ENCODE data around the gene ZBTB39.
"Not testable (repeated sequence)": the region's sequence is repeated elsewhere in the genome, so short reads cannot be mapped to it uniquely, and the experiment has no call there.

ZBTB39 gene

DNA sequence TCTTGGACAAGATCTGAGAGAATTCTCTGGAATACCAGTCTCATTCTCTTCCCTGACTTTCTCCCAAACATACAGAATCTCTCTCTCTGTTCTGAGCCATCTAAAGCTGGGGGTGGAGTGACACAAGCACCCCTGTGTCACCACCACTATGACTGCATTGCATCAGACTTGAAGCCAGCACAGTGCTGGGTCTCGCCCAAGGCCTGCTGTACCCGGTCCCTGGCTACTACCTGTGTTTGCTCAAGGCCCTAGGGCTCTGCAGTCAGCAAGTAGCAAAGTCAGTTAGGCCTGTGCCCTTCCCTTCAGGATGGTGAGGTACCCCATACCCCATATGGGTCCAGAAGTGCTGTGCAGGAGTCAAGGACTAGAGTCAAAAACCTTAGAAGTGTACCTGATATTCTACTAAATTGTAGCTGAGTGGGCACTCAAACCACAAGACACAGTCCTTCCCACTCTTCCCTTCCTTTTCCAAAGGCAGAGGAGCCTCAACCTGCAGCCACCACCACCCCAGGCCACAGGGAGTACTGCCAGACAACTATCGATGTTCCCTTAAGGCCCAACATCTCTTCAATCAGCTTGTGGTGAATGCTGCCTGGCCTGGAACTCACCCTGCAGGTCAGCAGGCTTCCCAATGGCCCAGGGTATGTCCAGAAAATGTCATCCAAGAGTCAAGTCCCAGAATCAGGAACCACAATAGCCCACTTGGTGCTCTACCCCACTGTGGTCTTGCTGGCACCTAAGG is 27.8 kb downstream of the ZBTB39 start:
- Histone ChIP-seq H3K27me3 (ENCODE audit: control insufficient read depth in 1 of 2, insufficient read depth in 2 of 2, low read length in 2 of 2) (no peaks in the 10 kb centered on the region), H3K36me3 (ENCODE audit: control insufficient read depth in 2 of 2, insufficient read depth in 2 of 2, low read length in 2 of 2) (no peaks in the 10 kb centered on the region), H3K9me3 (ENCODE audit: control insufficient read depth in 2 of 2, low read length in 2 of 2) (no peaks in the 10 kb centered on the region), H3K4me3 (ENCODE audit: low read length in 2 of 2) (no peak overlapping the region), H3K9ac (ENCODE audit: low read length in 2 of 2) (no peak overlapping the region), H3K4me1 (ENCODE audit: control insufficient read depth, insufficient read depth, low read length) (no peaks in the 10 kb centered on the region), H3K27ac (ENCODE audit: low read length) (no peak overlapping the region)

GRCh38 chr12:56977361-56977760 is 29.0 kb downstream of the ZBTB39 start:
- not testable (repeated sequence) for H3K36me3 ChIP-seq (ENCODE audit: control insufficient read depth in 2 of 2, insufficient read depth in 2 of 2, low read length in 2 of 2); H3K4me1 ChIP-seq (ENCODE audit: control insufficient read depth, insufficient read depth, low read length); H3K9ac ChIP-seq (ENCODE audit: low read length in 2 of 2); H3K4me3 ChIP-seq (ENCODE audit: low read length in 2 of 2); H3K9me3 ChIP-seq (ENCODE audit: control insufficient read depth in 2 of 2, low read length in 2 of 2); H3K27ac ChIP-seq (ENCODE audit: low read length); H3K27me3 ChIP-seq (ENCODE audit: control insufficient read depth in 1 of 2, insufficient read depth in 2 of 2, low read length in 2 of 2)

GRCh38 chr12:56974224-56974623 is 32.1 kb downstream of the ZBTB39 start:
- not testable (repeated sequence) for H3K9me3 ChIP-seq (ENCODE audit: control insufficient read depth in 2 of 2, low read length in 2 of 2); H3K36me3 ChIP-seq (ENCODE audit: control insufficient read depth in 2 of 2, insufficient read depth in 2 of 2, low read length in 2 of 2)

GRCh38 chr12:56968910-56969309 is 37.4 kb downstream of the ZBTB39 start:
- not testable (repeated sequence) for H3K27me3 ChIP-seq (ENCODE audit: control insufficient read depth in 1 of 2, insufficient read depth in 2 of 2, low read length in 2 of 2); H3K4me3 ChIP-seq (ENCODE audit: low read length in 2 of 2); H3K4me1 ChIP-seq (ENCODE audit: control insufficient read depth, insufficient read depth, low read length); H3K9me3 ChIP-seq (ENCODE audit: control insufficient read depth in 2 of 2, low read length in 2 of 2); H3K36me3 ChIP-seq (ENCODE audit: control insufficient read depth in 2 of 2, insufficient read depth in 2 of 2, low read length in 2 of 2); H3K27ac ChIP-seq (ENCODE audit: low read length); H3K9ac ChIP-seq (ENCODE audit: low read length in 2 of 2)

More at GRCh38 chr12:56974224-56974623, 32.1 kb downstream of the ZBTB39 start:
- not testable (repeated sequence) for H3K9ac ChIP-seq (ENCODE audit: low read length in 2 of 2); H3K27me3 ChIP-seq (ENCODE audit: control insufficient read depth in 1 of 2, insufficient read depth in 2 of 2, low read length in 2 of 2); H3K4me1 ChIP-seq (ENCODE audit: control insufficient read depth, insufficient read depth, low read length); H3K4me3 ChIP-seq (ENCODE audit: low read length in 2 of 2); H3K27ac ChIP-seq (ENCODE audit: low read length)

DNA sequence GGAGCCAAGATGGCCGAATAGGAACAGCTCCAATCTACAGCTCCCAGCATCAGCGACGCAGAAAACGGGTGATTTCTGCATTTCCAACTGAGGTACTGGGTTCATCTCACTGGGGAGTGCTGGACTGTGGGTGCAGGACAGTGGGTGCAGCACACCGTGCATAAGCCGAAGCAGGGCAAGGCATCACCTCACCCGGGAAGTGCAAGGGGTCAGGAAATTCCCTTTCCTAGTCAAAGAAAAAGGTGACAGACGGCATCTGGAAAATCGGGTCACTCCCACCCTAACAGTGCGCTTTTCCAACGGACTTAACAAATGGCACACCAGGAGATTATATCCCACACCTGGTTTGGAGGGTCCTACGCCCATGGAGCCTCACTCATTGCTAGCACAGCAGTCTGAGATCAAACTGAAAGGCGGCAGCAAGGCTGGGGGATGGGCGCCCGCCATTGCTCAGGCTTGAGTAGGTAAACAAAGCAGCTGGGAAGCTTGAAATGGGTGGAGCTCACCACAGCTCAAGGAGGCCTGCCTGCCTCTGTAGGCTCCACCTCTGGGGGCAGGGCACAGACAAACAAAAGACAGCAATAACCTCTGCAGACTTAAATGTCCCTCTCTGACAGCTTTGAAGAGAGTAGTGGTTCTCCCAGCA is 40.2 kb downstream of the ZBTB39 start:
- not testable (repeated sequence) for H3K27me3 ChIP-seq (ENCODE audit: control insufficient read depth in 1 of 2, insufficient read depth in 2 of 2, low read length in 2 of 2); H3K4me1 ChIP-seq (ENCODE audit: control insufficient read depth, insufficient read depth, low read length); H3K27ac ChIP-seq (ENCODE audit: low read length); H3K9me3 ChIP-seq (ENCODE audit: control insufficient read depth in 2 of 2, low read length in 2 of 2); H3K36me3 ChIP-seq (ENCODE audit: control insufficient read depth in 2 of 2, insufficient read depth in 2 of 2, low read length in 2 of 2); H3K4me3 ChIP-seq (ENCODE audit: low read length in 2 of 2); H3K9ac ChIP-seq (ENCODE audit: low read length in 2 of 2)

DNA sequence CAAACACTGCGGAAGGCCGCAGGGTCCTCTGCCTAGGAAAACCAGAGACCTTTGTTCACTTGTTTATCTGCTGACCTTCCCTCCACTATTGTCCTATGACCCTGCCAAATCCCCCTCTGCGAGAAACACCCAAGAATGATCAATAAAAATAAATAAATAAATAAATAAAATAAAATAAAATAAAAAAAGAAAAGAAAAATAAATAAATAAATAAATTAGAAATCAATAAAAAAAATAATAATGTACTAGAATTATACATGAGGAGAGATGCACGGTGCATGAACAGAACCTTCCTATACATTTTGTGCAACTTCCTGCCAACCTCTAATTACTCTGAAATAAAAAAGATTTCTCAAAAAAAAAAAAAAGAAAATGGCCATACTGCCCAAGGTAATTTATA is 41.2 kb downstream of the ZBTB39 start:
- not testable (repeated sequence) for H3K9ac ChIP-seq (ENCODE audit: low read length in 2 of 2); H3K27me3 ChIP-seq (ENCODE audit: control insufficient read depth in 1 of 2, insufficient read depth in 2 of 2, low read length in 2 of 2); H3K9me3 ChIP-seq (ENCODE audit: control insufficient read depth in 2 of 2, low read length in 2 of 2); H3K27ac ChIP-seq (ENCODE audit: low read length); H3K4me1 ChIP-seq (ENCODE audit: control insufficient read depth, insufficient read depth, low read length); H3K4me3 ChIP-seq (ENCODE audit: low read length in 2 of 2); H3K36me3 ChIP-seq (ENCODE audit: control insufficient read depth in 2 of 2, insufficient read depth in 2 of 2, low read length in 2 of 2)

DNA sequence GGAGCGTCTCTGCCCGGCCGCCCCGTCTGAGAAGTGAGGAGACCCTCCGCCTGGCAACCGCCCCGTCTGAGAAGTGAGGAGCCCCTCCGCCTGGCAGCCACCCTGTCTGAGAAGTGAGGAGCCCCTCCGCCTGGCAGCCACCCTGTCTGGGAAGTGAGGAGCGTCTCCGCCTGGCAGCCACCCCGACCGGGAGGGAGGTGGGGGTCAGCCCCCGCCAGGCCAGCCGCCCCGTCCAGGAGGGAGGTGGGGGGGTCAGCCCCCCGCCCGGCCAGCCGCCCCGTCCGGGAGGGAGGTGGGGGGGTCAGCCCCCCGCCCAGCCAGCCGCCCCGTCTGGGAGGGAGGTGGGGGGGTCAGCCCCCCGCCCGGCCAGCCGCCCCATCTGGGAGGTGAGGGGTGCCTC is 42.8 kb downstream of the ZBTB39 start:
- H3K27me3 ChIP-seq (ENCODE audit: control insufficient read depth in 1 of 2, insufficient read depth in 2 of 2, low read length in 2 of 2); H3K4me3 ChIP-seq (ENCODE audit: low read length in 2 of 2); H3K36me3 ChIP-seq (ENCODE audit: control insufficient read depth in 2 of 2, insufficient read depth in 2 of 2, low read length in 2 of 2); H3K27ac ChIP-seq (ENCODE audit: low read length); H3K9ac ChIP-seq (ENCODE audit: low read length in 2 of 2); H3K9me3 ChIP-seq (ENCODE audit: control insufficient read depth in 2 of 2, low read length in 2 of 2); H3K4me1 ChIP-seq (ENCODE audit: control insufficient read depth, insufficient read depth, low read length): not testable (repeated sequence)

GRCh38 chr12:56962247-56962646 is 44.1 kb downstream of the ZBTB39 start:
- not testable (repeated sequence) for H3K4me1 ChIP-seq (ENCODE audit: control insufficient read depth, insufficient read depth, low read length); H3K27ac ChIP-seq (ENCODE audit: low read length); H3K4me3 ChIP-seq (ENCODE audit: low read length in 2 of 2); H3K27me3 ChIP-seq (ENCODE audit: control insufficient read depth in 1 of 2, insufficient read depth in 2 of 2, low read length in 2 of 2); H3K36me3 ChIP-seq (ENCODE audit: control insufficient read depth in 2 of 2, insufficient read depth in 2 of 2, low read length in 2 of 2); H3K9me3 ChIP-seq (ENCODE audit: control insufficient read depth in 2 of 2, low read length in 2 of 2); H3K9ac ChIP-seq (ENCODE audit: low read length in 2 of 2)

- Histone ChIP-seq H3K4me3 (ENCODE audit: low read length in 2 of 2) (no peak overlapping the region), H3K4me1 (ENCODE audit: control insufficient read depth, insufficient read depth, low read length) (no peaks in the 10 kb centered on the region), H3K27me3 (ENCODE audit: control insufficient read depth in 1 of 2, insufficient read depth in 2 of 2, low read length in 2 of 2) (no peaks in the 10 kb centered on the region), H3K27ac (ENCODE audit: low read length) (no peak overlapping the region), H3K9me3 (ENCODE audit: control insufficient read depth in 2 of 2, low read length in 2 of 2) (peaks cover 0 to 6% of the 10 kb centered on the region in 2 donors), H3K9ac (ENCODE audit: low read length in 2 of 2) (no peak overlapping the region), H3K36me3 (ENCODE audit: control insufficient read depth in 2 of 2, insufficient read depth in 2 of 2, low read length in 2 of 2) (no peaks in the 10 kb centered on the region)
Measured at GRCh38 chr12:56958422-56958821, 47.9 kb downstream of the ZBTB39 start.

DNA sequence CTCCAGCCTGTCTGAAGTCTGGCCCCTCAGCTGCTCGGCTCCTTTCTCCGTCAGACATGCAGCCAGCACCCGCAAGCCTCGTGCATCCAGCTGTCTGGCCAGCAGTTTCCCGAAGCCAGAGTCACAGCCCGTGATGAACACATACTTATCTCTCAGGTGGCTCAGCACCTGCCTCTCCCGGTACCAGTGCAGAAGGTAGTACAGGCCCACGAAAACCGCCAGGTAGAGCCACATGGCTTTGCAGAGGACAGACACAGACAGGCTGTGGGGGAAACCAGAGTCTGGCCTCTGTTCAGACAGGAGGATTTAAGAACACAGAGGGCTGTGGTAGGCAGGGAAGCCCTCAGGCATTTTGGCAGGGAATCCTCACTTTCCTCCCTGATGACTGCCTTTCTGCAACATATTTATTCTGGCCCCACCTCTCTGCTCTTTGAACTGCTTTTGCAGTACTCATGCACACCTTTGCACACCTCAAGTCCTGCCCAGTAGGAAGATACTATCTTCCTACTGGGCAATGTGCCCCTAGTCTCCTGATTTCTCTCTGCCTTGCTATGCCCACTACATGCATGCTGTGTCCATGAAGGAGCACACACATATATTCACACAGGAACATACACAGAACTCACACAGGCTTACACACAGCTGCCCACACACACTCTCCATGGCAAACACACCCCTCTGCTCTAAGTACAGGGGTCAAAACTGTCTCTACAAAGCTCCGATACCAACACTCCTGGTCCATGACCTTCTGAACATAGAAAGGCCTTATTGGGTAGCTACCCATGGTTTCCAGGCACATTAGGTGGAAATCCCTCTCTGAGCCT is 48.9 kb downstream of the ZBTB39 start, which contains the start of gene RDH16:
RDH16 (minus strand) TSS at position 380 of the 824 bp plus-strand sequence; CDS start at position 234, 146 bp downstream.
- Histone ChIP-seq H3K27ac (ENCODE audit: low read length) (no peak within 1 kb of the TSS), H3K9ac (ENCODE audit: low read length in 2 of 2) (no peak within 1 kb of the TSS), H3K36me3 (ENCODE audit: control insufficient read depth in 2 of 2, insufficient read depth in 2 of 2, low read length in 2 of 2) (no peaks in the 10 kb centered on the region), H3K9me3 (ENCODE audit: control insufficient read depth in 2 of 2, low read length in 2 of 2) (peaks cover 0 to 6% of the 10 kb centered on the region in 2 donors), H3K4me1 (ENCODE audit: control insufficient read depth, insufficient read depth, low read length) (no peaks in the 10 kb centered on the region), H3K27me3 (ENCODE audit: control insufficient read depth in 1 of 2, insufficient read depth in 2 of 2, low read length in 2 of 2) (no peaks in the 10 kb centered on the region), H3K4me3 (ENCODE audit: low read length in 2 of 2) (no peak within 1 kb of the TSS)

All from stomach smooth muscle (tissue), 2 donors.